GM23338 (cell line): ENCODE measurements around the gene SYNE1. TPM values are rescaled to one million over a fixed set of nuclear protein-coding genes. Genes with fewer than 3 reads are reported as not detected.

Source experiments
- ATAC-seq: fragments of 200-7000 bp; cut with Tn5 transposase; 3 replicates; pipeline ENCODE4 v1.9.1; 2020
- DNase-seq: peaks from one replicate; pipeline ENCODE4 v3.0.0-alpha.2; 2015; ENCODE audit warnings: low spot score
- H2AFZ ChIP-seq: fragments of 200-600 bp; sonication (generic); 2 replicates; pipeline ENCODE4 v1.8.0; 2016; ENCODE audit warnings: antibody characterized with exemption, mild to moderate bottlenecking, moderate library complexity
- H3F3A ChIP-seq: fragments of 200-600 bp; sonication (generic); replicated peaks from 2 replicates; pipeline ENCODE4 v1.8.0; 2017; ENCODE audit warnings: antibody characterized with exemption, mixed run types, low read depth
- H3K27ac ChIP-seq: fragments of 200-600 bp; sonication (generic); 2 replicates; pipeline ENCODE4 v1.6.1; 2016; ENCODE audit warnings: low read depth
- H3K27me3 ChIP-seq: fragments of 200-600 bp; sonication (generic); 2 replicates; pipeline ENCODE4 v1.8.0; 2016; ENCODE audit warnings: mild to moderate bottlenecking, mixed run types, moderate library complexity; ENCODE audit not compliant: insufficient read depth
- H3K36me3 ChIP-seq: fragments of 200-600 bp; sonication (generic); 2 replicates; pipeline ENCODE4 v1.8.0; 2016; ENCODE audit warnings: mild to moderate bottlenecking; ENCODE audit not compliant: insufficient read depth
- H3K4me1 ChIP-seq: fragments of 200-600 bp; sonication (generic); 2 replicates; pipeline ENCODE4 v1.8.0; 2016; ENCODE audit warnings: mild to moderate bottlenecking, moderate library complexity; ENCODE audit not compliant: insufficient read depth
- H3K4me2 ChIP-seq: fragments of 200-600 bp; sonication (generic); 2 replicates; pipeline ENCODE4 v1.7.1; 2017; ENCODE audit warnings: mixed run types
- H3K4me3 ChIP-seq: fragments of 200-600 bp; sonication (generic); 2 replicates; pipeline ENCODE4 v1.6.1; 2016; ENCODE audit warnings: mixed run types
- H3K79me2 ChIP-seq: fragments of 200-600 bp; sonication (generic); replicated peaks from 2 replicates; pipeline ENCODE4 v1.8.0; 2017; ENCODE audit warnings: mild to moderate bottlenecking; ENCODE audit not compliant: insufficient read depth
- H3K9me2 ChIP-seq: fragments of 200-600 bp; sonication (generic); 2 replicates; pipeline ENCODE4 v1.8.0; 2017; ENCODE audit not compliant: insufficient read depth
- H4K20me1 ChIP-seq: fragments of 200-600 bp; sonication (generic); replicated peaks from 2 replicates; pipeline ENCODE4 v1.8.0; 2017; ENCODE audit warnings: mild to moderate bottlenecking; ENCODE audit not compliant: insufficient read depth
- H3K27ac Mint-ChIP-seq: 2 replicates; pipeline ENCODE4 v1.8.0; 2020; ENCODE audit warnings: inconsistent platforms, mild to moderate bottlenecking, moderate library complexity, mixed read lengths
- H3K27me3 Mint-ChIP-seq: 3 replicates; pipeline ENCODE4 v1.8.0; 2022; ENCODE audit warnings: low read depth, mild to moderate bottlenecking, moderate library complexity, mixed read lengths, inconsistent platforms; ENCODE audit not compliant: insufficient read depth, poor library complexity
- H3K36me3 Mint-ChIP-seq: 3 replicates; pipeline ENCODE4 v1.8.0; 2021; ENCODE audit warnings: low read depth, mild to moderate bottlenecking, inconsistent platforms, moderate library complexity, mixed read lengths
- H3K4me1 Mint-ChIP-seq: 3 replicates; pipeline ENCODE4 v1.8.0; 2020; ENCODE audit warnings: mild to moderate bottlenecking, inconsistent platforms, mixed read lengths
- H3K4me3 Mint-ChIP-seq: 3 replicates; pipeline ENCODE4 v1.8.0; 2021; ENCODE audit warnings: moderate library complexity, mild to moderate bottlenecking, inconsistent platforms, mixed read lengths
- H3K9me3 Mint-ChIP-seq: 3 replicates; pipeline ENCODE4 v1.8.0; 2020; ENCODE audit warnings: moderate library complexity, mild to moderate bottlenecking, inconsistent platforms, mixed read lengths
- CTCF ChIP-seq, 2 experiments: fragments of 200-600 bp in 1 of 2; sonication (generic) in 1 of 2; conservative IDR thresholded peaks; 2 replicates each; pipeline versions ENCODE4 v1.5.1 to v1.6.1; 2016 to 2017; ENCODE audit warnings: antibody characterized with exemption in 2 of 2, low read depth in 2 of 2, mild to moderate bottlenecking in 2 of 2, moderate library complexity in 1 of 2
- ETS1 ChIP-seq: IDR thresholded peaks from 2 replicates; pipeline ENCODE4 v1.6.1; 2016; ENCODE audit warnings: antibody characterized with exemption
- EZH2 ChIP-seq: fragments of 200-600 bp; sonication (generic); IDR thresholded peaks from one replicate; pipeline ENCODE4 v1.8.0; 2017; ENCODE audit warnings: antibody characterized with exemption, mild to moderate bottlenecking, low read depth; ENCODE audit not compliant: unreplicated experiment
- EZH2phosphoT487 ChIP-seq: fragments of 200-600 bp; sonication (generic); IDR thresholded peaks from one replicate; pipeline ENCODE4 v1.8.1; 2018; ENCODE audit warnings: antibody characterized with exemption; ENCODE audit not compliant: unreplicated experiment
- ZNF114 ChIP-seq: fragments of 250-450 bp; sonication (Bioruptor Pico); IDR thresholded peaks from 2 replicates; pipeline ENCODE4 v1.5.0; 2020; ENCODE audit warnings: mild to moderate bottlenecking, moderate library complexity
- ZNF331 ChIP-seq: fragments of 250-450 bp; sonication (Bioruptor Pico); IDR thresholded peaks from 2 replicates; pipeline ENCODE4 v1.5.0; 2020; ENCODE audit warnings: low read depth, mild to moderate bottlenecking, moderate library complexity
- ZNF462 ChIP-seq: fragments of 250-450 bp; sonication (Bioruptor Pico); IDR thresholded peaks from 2 replicates; pipeline ENCODE4 v1.5.0; 2020; ENCODE audit warnings: mild to moderate bottlenecking, moderate library complexity
- polyA plus RNA-seq: library from polyadenylated mRNA; unstranded; fragments of >200 nt; fragmentation: Nextera tagmentation; extraction: Ambion mirVana; gene quantifications from 2 replicates; pipeline ENCODE4 v1.2.1, GENCODE V29; 2016
- total RNA-seq: library from RNA; depleted of rRNA; stranded (reverse); fragments of >200 nt; shearing (Covaris generic); gene quantifications from 2 replicates; pipeline ENCODE4 v1.2.3, GENCODE V29; 2014

The SYNE1 gene
- total and polyA plus RNA-seq, 2 experiments from 2014 or later, result 3.9 to 13.6 TPM

- Histone ChIP-seq H3K9me2 (no peaks in the 10 kb centered on the region), H3K4me3 (no peak overlapping the region), H3K79me2 (no peaks in the 10 kb centered on the region), H4K20me1 (no peaks in the 10 kb centered on the region), H3F3A (no peaks in the 10 kb centered on the region), H3K27ac (no peak overlapping the region), H3K4me2 (no peak overlapping the region), H3K4me1 (peaks cover 4% of the 10 kb centered on the region), H2AFZ (no peak overlapping the region), H3K36me3 (no peaks in the 10 kb centered on the region), H3K27me3 (peaks cover 15% of the 10 kb centered on the region)
- H3K9me3 Mint-ChIP-seq, result no peaks in the 10 kb centered on the region
- H3K27me3 Mint-ChIP-seq, result peaks cover 7% of the 10 kb centered on the region
- TF ChIP-seq ZNF331 (no peak), CTCF (conservative IDR thresholded peaks at IDR 0.05; ENCODE audit: low read depth in 2 of 2) (no peak), ETS1 (no peak), EZH2phosphoT487 (no peak), EZH2 (no peak), ZNF462 (no peak), ZNF114 (no peak)
- DNase-seq, result no peak
- H3K4me3 Mint-ChIP-seq, result no peak overlapping the region
- no peaks in the 10 kb centered on the region for H3K4me1 Mint-ChIP-seq
- no peak overlapping the region for H3K27ac Mint-ChIP-seq
- H3K36me3 Mint-ChIP-seq, result no peaks in the 10 kb centered on the region
- no peak for ATAC-seq
Observed at GRCh38 chr6:152630832-152631231, 6.3 kb downstream of the SYNE1 start.
